H1 (cell line): ENCODE data around the gene ICAM5. TPM values are rescaled to one million over a fixed set of nuclear protein-coding genes. Genes with fewer than 3 reads are reported as not detected.

Experiments used
- BACH1 ChIP-seq: IDR thresholded peaks from 2 replicates; pipeline ENCODE4 v1.6.1; 2012; ENCODE audit warnings: low read length, improper control_type of control experiment
- BCL11A ChIP-seq, 2 experiments: IDR thresholded peaks; one replicate each; pipeline ENCODE4 v1.6.1; 2011; ENCODE audit warnings: low read depth in 2 of 2, low read length in 2 of 2, mild to moderate bottlenecking in 2 of 2
- BRCA1 ChIP-seq: IDR thresholded peaks from 2 replicates; pipeline ENCODE4 v1.6.1; 2012; ENCODE audit warnings: low read depth, low read length, improper control_type of control experiment
- CBX5 ChIP-seq: fragments of 300-800, 300-1000 bp; sonication (generic); IDR thresholded peaks from 2 replicates; pipeline ENCODE4 v1.7.1; 2016; ENCODE audit warnings: antibody characterized with exemption, low read length, low read depth
- CHD1 ChIP-seq: IDR thresholded peaks from 2 replicates; pipeline ENCODE4 v1.6.1; 2012; ENCODE audit warnings: low read depth, low read length, improper control_type of control experiment
- E2F6 ChIP-seq: IDR thresholded peaks from 2 replicates; pipeline ENCODE4 v1.6.1; 2012; ENCODE audit warnings: inconsistent platforms
- EZH2 ChIP-seq: fragments of 200-600 bp; sonication (generic); IDR thresholded peaks from 2 replicates; pipeline ENCODE4 v1.7.1; 2012; ENCODE audit warnings: low read depth, mild to moderate bottlenecking, moderate library complexity, low read length, inconsistent platforms; ENCODE audit not compliant: severe bottlenecking
- GABPA ChIP-seq: IDR thresholded peaks from 2 replicates; pipeline ENCODE4 v1.6.1; 2011; ENCODE audit warnings: mild to moderate bottlenecking, low read length, moderate library complexity, borderline replicate concordance; ENCODE audit not compliant: insufficient read depth
- GTF2F1 ChIP-seq: IDR thresholded peaks from 2 replicates; pipeline ENCODE4 v1.6.1; 2012; ENCODE audit warnings: low read depth, low read length, improper control_type of control experiment, borderline replicate concordance
- KDM4A ChIP-seq: IDR thresholded peaks from one replicate; pipeline ENCODE4 v1.7.1; 2012; ENCODE audit warnings: low read depth, mild to moderate bottlenecking, moderate library complexity, low read length, inconsistent platforms; ENCODE audit not compliant: severe bottlenecking
- KDM5A ChIP-seq: fragments of 200-600 bp; IDR thresholded peaks from 2 replicates; pipeline ENCODE4 v1.7.1; 2012; ENCODE audit warnings: mild to moderate bottlenecking, low read length, inconsistent platforms, mixed read lengths
- MAFK ChIP-seq: IDR thresholded peaks from 2 replicates; pipeline ENCODE4 v1.6.1; 2012; ENCODE audit warnings: low read depth, mild to moderate bottlenecking, improper control_type of control experiment, low read length
- PHF8 ChIP-seq: fragments of 200-600 bp; sonication (generic); conservative IDR thresholded peaks from 2 replicates; pipeline ENCODE4 v1.7.1; 2012; ENCODE audit warnings: low read depth, mild to moderate bottlenecking, inconsistent platforms, low read length, moderate library complexity
- RFX5 ChIP-seq: IDR thresholded peaks from 2 replicates; pipeline ENCODE4 v1.6.1; 2011; ENCODE audit warnings: low read depth, low read length, improper control_type of control experiment, borderline replicate concordance
- RNF2 ChIP-seq: fragments of 200-900, 300-1000 bp; sonication (generic); IDR thresholded peaks from 2 replicates; pipeline ENCODE4 v1.7.1; 2016; ENCODE audit warnings: borderline replicate concordance, low read depth, mild to moderate bottlenecking, antibody characterized with exemption, low read length; ENCODE audit not compliant: poor library complexity, severe bottlenecking; ENCODE audit errors: missing control alignments
- RXRA ChIP-seq: IDR thresholded peaks from 2 replicates; pipeline ENCODE4 v1.6.1; 2011; ENCODE audit warnings: low read depth, mild to moderate bottlenecking, low read length, moderate library complexity; ENCODE audit not compliant: insufficient read depth
- SAP30 ChIP-seq: fragments of 300-600 bp; sonication (generic); IDR thresholded peaks from 2 replicates; pipeline ENCODE4 v1.7.1; 2012; ENCODE audit warnings: low read length, moderate library complexity, mild to moderate bottlenecking, inconsistent platforms; ENCODE audit not compliant: insufficient read depth, insufficient replicate concordance
- SIN3A ChIP-seq, 2 experiments: IDR thresholded peaks in 1 of 2; conservative IDR thresholded peaks in 1 of 2; 2 replicates each; pipeline ENCODE4 v1.6.1; 2011 to 2012; ENCODE audit warnings: low read length in 2 of 2, improper control_type of control experiment in 1 of 2, low read depth in 1 of 2, mild to moderate bottlenecking in 1 of 2
- SP1 ChIP-seq: IDR thresholded peaks from 2 replicates; pipeline ENCODE4 v1.6.1; 2011; ENCODE audit warnings: low read depth, low read length
- SUZ12 ChIP-seq: fragments of 200-600 bp; sonication (generic); IDR thresholded peaks from 2 replicates; pipeline ENCODE4 v1.6.1; 2012; ENCODE audit warnings: mild to moderate bottlenecking, inconsistent platforms, low read length, moderate library complexity, mixed read lengths
- TBP ChIP-seq: IDR thresholded peaks from 2 replicates; pipeline ENCODE4 v1.6.1; 2011; ENCODE audit warnings: low read depth, low read length, improper control_type of control experiment
- TEAD4 ChIP-seq: IDR thresholded peaks from 2 replicates; pipeline ENCODE4 v1.6.1; 2012; ENCODE audit warnings: low read depth, low read length, inconsistent platforms, mixed read lengths
- YY1 ChIP-seq: IDR thresholded peaks from 2 replicates; pipeline ENCODE4 v1.6.1; 2011; ENCODE audit warnings: low read depth, mild to moderate bottlenecking, low read length
- polyA plus RNA-seq, 7 experiments: library from polyadenylated mRNA; depleted of rRNA in 3 of 7; stranded (reverse) in 5 of 7; unstranded in 2 of 7; fragments of >200 nt in 5 of 7; fragments of 200-250 nt in 2 of 7; gene quantifications; 1 replicate in 5 of 7; 2 replicates in 1 of 7; 4 replicates in 1 of 7; pipeline versions ENCODE4 v1.2.1 to v1.2.3, GENCODE V29; 2011 to 2013; ENCODE audit warnings: missing spikeins in 2 of 7, mixed read lengths in 2 of 7
- total RNA-seq: library from RNA; stranded (reverse); fragmentation: NEBNext Ultra II Directional; extraction: Animal tissue kit (Norgen Biotek cat#: 25700); gene quantifications from 2 replicates; pipeline ENCODE4 v1.2.1, GENCODE V29; 2021

ICAM5 gene
- total and polyA plus RNA-seq, 2 of the 8 experiments (the other 6 are each of a cell fraction or from before 2014, with no cell fraction given) = 3.9 to 4.8 TPM

- TF ChIP-seq CBX5 = no peak
- peak; percentile 66 for TF ChIP-seq SAP30
- no peak for TF ChIP-seq BRCA1
- TF ChIP-seq CHD1 = no peak
- no peak for TF ChIP-seq MAFK
- TF ChIP-seq BCL11A (IDR thresholded peaks at IDR 0.05; ENCODE audit: low read depth in 2 of 2, low read length in 2 of 2) = no peak
- no peak for TF ChIP-seq RNF2
- peak; percentile 74 for TF ChIP-seq KDM4A
- TF ChIP-seq PHF8 = peak; percentile 65; the same call in 1 of the 2 replicates
- peak; percentile 89 for TF ChIP-seq KDM5A
- TF ChIP-seq GTF2F1 = peak; percentile 82; the same call in 1 of the 2 replicates
- no peak for TF ChIP-seq SUZ12
- TF ChIP-seq SP1 = no peak
- peak; percentile 61 for TF ChIP-seq TBP
- TF ChIP-seq YY1 = peak; percentile 98
- no peak for TF ChIP-seq RFX5
- no peak for TF ChIP-seq TEAD4
- TF ChIP-seq BACH1 = no peak
- no peak for TF ChIP-seq GABPA
- TF ChIP-seq SIN3A (conservative IDR thresholded peaks at IDR 0.05 in 1 of 2, IDR thresholded peaks at IDR 0.05 in 1 of 2; ENCODE audit: low read depth in 1 of 2, low read length in 2 of 2) = peak; percentile 78 to 84; a peak in 1 of 4 replicates
- no peak for TF ChIP-seq RXRA
- TF ChIP-seq EZH2 = no peak
- peak; percentile 69 for TF ChIP-seq E2F6
Observed at GRCh38 chr19:10315335-10316214, 25.8 kb downstream of the ICAM5 start, which contains the start of gene FDX2 (continued).
